ENCODE results near the gene ECE2.
A peak's percentile ranks its signal among the peaks of the same experiment; 100 is the strongest.

ECE2 gene

DNA sequence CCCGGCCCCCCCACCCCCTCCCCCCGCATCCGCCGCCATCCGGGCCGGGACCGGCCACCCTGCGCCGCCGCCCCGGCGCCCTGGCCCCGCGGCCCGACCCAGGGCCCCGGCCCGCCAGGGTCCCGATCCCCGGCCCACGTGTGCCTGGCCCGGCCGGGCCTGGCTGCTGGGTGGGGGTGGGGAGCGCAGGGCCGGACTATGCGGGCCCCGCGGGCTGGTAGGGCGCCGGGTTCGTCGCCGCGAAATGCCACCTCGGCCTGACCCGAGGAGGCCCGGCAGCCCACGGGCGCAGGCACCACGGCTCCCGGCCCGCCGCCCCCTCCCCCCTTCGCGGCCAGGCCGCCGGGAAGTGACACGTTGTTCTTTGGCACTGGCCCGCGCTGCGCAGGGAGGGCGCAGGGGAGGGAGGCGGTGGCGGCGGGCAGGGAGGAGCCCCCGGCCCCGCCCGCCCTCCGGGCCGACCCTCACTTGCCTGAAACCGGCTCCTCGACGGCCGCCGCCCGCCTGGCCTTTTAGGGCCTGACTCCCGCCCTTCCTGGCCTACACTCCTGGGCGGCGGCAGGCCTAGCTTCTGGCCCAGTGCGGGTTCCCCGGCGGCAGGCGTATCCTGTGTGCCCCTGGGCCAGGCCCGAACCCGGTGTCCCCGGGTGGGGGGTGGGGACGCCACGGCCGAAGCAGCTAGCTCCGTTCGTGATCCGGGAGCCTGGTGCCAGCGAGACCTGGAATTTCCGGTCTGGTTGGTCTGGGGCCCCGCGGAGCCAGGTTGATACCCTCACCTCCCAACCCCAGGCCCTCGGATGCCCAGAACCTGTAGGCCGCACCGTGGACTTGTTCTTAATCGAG lies 39.1 kb downstream of the ECE2 start:
- DNase-seq, result peak; percentile 80

DNA sequence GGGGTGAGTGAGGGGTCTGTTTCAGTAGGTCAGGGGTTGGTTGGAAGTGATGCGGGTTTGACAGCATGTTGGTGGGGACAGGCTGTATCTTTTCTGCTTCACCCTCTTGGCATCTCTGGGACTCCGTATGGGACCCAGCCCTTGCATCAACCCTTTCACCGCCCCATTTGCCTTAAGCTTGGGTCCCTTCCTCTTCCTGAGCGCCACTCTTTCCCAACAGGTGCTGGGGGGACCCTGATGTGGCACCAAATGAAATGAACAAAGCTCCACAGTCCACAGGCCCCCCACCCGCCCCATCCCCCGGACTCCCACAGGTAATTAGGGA lies 39.7 kb downstream of the ECE2 start:
- no peak for DNase-seq

DNA sequence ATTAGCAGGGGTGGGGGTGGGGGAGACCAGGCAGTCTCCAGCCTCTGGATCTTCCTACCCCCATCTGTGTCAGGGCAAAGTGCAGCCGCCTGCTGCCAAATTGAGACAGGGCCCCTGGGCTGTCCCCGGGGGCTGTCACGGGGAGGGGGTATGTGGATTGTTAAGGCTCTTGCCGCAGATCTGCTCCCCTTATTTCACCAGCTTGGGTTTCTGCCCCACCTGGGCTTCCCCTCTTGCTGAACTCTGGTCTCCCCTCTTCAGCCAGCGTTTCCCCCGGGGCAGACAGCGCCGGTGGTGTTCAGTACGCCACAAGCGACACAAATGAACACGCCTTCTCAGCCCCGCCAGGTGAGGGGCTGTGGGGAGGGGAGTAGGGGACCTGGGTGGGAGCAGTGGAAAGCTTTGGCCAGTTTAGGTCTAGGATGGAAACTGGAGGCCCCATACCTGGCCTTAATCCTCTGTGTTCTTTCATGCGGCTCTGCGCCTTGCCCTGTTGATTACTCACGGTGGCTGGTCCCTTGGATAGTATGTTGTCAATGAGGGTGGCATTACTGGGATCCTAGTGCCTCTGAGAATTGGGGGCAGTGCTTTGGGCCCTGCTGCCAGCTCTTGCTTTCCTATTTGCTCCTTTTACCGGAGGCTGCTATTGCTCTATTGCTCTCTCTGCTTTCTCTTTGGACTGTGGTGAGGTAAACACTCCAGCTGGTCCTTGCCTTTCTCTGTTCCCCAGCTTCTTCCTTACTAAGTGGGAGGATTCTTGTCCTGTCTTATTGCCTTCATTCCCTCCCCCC lies 40.2 kb downstream of the ECE2 start:
- DNase-seq, result peak; percentile 30

DNA sequence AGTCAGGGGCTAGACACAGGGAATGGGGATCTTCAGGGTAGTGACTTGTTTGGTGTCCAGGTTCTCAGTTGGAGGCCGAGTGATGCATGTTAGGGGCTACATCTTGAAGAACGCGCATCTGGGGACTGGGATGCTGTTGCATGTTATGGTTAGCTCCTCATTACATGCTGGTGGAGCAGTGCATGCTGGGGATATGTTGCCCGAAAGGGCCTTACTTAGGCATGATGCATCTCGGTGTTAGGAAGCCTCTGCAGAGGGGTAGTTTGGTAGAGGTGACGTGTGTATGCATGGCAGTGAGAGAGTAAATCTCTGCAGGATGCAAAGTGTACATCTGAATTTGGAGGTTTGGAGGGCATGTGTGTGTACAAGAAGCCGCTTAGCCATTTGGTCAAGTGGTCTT lies 41.0 kb downstream of the ECE2 start:
- DNase-seq, result peak; percentile 17

DNA sequence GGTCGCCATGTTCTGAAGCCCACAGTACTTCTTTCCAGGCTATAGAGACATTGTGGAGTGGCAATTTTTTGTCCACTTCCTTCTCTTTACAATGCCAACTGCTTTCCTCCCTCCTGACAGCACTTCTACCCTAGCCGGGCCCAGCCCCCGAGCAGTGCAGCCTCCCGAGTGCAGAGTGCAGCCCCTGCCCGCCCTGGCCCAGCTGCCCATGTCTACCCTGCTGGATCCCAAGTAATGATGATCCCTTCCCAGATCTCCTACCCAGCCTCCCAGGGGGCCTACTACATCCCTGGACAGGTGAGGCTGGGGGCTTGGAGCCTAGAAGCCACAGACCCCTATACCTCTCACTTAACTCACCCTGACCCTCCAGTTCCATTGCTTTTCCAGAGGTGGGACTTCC lies 41.4 kb downstream of the ECE2 start:
- no peak for DNase-seq

DNA sequence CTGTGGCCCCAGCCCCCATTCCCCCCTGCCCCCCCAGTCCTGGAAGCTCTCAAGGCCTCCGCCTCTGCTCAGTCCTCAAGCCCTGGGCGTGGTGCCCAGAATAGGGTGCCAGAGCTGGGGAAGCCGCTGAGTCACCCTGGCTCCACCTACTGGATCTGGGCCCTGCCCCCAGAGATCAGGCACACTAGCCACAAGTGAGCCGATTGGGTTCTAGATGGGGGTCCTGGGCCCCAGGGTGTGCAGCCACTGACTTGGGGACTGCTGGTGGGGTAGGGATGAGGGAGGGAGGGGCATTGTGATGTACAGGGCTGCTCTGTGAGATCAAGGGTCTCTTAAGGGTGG lies 44.3 kb downstream of the ECE2 start:
- peak; percentile 97 for DNase-seq

DNA sequence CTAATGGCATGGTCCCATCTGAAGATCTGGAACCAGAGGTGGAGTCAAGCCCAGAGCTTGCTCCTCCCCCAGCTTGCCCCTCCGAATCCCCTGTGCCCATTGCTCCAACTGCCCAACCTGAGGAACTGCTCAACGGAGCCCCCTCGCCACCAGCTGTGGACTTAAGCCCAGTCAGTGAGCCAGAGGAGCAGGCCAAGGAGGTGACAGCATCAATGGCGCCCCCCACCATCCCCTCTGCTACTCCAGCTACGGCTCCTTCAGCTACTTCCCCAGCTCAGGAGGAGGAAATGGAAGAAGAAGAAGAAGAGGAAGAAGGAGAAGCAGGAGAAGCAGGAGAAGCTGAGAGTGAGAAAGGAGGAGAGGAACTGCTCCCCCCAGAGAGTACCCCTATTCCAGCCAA lies 45.8 kb downstream of the ECE2 start:
- DNase-seq, result no peak

DNA sequence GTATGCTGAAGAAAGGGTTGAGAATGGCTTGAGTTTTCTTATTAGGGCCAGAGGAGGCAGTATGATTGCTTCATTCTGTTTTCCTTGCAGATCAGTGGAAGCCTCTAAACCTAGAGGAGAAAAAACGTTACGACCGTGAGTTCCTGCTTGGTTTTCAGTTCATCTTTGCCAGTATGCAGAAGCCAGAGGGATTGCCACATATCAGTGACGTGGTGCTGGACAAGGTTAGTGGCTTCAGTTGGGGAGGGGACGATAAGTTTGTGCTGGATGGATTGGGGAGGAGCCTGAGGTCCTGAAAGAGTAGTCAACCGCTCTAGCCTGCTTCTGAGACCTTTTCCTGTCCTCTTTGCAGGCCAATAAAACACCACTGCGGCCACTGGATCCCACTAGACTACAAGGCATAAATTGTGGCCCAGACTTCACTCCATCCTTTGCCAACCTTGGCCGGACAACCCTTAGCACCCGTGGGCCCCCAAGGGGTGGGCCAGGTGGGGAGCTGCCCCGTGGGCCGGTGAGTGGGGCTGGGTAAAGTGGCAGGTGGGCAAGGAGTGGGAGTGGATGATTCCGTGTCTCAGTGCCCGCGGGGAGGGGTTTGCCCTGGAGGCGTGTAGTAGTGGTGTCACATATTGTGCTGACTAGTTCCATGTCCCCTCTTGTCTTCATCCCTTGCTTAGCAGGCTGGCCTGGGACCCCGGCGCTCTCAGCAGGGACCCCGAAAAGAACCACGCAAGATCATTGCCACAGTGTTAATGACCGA lies 47.1 kb downstream of the ECE2 start:
- no peak for DNase-seq

DNA sequence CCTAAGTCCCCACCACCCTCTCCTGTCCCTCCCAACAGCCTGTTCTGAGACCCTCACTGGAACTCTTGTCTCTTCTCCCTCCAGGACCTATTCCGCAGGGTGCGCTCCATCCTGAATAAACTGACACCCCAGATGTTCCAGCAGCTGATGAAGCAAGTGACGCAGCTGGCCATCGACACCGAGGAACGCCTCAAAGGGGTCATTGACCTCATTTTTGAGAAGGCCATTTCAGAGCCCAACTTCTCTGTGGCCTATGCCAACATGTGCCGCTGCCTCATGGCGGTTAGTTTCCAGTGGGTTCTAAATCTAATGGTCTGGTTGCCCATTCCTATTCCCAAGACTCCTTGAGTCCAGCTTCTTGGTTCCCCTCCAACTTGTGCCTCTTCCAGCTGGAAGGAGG lies 47.9 kb downstream of the ECE2 start:
- no peak for DNase-seq

DNA sequence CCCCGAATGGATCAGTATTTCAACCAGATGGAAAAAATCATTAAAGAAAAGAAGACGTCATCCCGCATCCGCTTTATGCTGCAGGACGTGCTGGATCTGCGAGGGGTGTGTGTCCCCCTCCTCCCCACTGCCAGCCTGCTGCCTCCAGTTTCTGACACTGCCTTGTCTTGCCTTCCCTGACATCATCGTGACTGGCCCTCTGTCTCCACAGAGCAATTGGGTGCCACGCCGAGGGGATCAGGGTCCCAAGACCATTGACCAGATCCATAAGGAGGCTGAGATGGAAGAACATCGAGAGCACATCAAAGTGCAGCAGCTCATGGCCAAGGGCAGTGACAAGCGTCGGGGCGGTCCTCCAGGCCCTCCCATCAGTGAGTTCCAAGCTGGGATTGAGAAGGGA lies 49.4 kb downstream of the ECE2 start:
- DNase-seq, result no peak

DNA sequence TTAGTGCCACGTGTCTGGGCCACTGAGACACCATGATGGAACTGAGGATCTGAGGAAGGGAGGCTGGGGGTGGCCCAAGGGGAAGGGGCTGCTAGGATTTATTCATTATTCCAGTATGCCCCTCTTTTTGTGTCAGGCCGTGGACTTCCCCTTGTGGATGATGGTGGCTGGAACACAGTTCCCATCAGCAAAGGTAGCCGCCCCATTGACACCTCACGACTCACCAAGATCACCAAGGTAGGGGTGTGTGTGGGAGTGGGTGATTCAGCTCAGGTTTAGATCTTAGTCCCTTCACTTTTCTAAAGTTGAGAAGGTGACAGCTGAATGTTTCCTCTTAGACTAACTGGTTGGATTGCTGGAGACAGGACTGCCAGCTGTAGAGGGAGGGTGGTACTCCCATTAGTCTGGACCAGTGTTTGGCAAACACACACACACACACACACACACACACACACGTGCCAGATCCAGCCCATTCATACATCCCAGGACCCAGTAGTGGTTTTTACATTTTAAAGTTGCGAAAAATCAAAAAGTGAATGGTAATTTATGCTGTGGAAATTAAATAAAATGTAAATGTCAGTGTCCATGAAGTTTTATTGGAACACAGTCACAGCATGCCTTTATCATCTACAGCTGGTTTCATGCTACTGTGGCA lies 50.0 kb downstream of the ECE2 start:
- DNase-seq, result no peak

DNA sequence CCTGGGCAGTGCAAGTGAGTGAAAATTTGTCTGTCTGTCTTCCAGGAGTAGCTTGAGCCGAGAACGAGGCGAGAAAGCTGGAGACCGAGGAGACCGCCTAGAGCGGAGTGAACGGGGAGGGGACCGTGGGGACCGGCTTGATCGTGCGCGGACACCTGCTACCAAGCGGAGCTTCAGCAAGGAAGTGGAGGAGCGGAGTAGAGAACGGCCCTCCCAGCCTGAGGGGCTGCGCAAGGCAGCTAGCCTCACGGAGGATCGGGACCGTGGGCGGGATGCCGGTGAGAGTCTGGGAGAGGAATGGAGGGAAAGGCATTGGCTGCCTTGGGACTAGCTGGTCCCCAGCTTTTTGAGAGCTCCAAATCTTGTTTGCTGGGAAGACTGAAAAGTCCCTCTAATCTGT lies 51.3 kb downstream of the ECE2 start:
- no peak for DNase-seq

DNA sequence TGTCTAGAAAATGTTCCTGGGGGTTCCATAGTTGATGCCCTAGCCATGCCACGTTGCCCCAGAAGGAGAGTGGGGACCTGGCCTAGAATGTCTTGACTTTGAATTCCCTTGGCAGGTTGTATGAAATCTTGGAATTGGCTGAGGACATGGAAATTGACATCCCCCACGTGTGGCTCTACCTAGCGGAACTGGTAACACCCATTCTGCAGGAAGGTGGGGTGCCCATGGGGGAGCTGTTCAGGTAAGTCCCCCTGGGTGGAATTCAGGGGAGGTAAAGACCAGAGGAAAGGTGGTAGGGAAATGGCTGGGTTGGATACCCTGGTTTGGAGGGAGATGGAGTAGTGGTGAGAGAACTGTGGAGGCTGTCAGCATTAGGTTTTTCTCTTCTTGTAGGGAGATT lies 52.7 kb downstream of the ECE2 start:
- DNase-seq, result no peak

DNA sequence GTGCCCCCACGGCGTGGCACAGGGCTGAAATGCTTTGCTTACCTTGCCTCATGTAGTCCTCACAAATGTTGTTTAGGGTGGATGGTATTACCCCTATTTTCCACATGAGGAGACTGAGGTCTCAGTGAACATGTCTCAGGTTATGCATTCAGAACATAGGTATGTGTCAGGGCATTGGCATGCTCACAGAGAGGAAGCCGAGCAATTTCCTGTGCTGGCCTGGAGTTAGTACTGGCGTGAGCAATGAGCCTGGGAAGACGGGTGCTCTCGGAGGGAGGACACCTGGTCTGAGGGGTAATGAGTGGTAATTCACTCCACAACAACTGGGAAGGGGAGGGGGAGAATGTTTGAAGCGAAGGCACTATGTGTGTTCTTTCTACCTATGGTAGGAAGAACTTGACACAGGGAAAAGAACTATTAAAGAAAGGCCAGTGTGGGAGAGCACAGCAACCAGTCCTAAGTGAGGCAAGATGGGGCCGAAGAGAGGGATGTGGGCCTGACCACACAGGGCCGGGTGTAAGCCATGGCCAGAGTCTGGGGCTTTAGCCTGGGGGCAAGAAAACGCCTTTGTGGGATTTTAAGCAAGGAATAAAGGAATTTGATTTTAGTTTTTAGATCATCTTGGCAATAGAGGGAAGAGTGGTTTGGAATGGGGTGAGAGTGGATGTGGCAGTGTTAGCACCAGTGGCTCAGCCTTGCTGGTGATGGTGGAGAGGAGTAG lies 56.7 kb downstream of the ECE2 start:
- DNase-seq, result no peak

DNA sequence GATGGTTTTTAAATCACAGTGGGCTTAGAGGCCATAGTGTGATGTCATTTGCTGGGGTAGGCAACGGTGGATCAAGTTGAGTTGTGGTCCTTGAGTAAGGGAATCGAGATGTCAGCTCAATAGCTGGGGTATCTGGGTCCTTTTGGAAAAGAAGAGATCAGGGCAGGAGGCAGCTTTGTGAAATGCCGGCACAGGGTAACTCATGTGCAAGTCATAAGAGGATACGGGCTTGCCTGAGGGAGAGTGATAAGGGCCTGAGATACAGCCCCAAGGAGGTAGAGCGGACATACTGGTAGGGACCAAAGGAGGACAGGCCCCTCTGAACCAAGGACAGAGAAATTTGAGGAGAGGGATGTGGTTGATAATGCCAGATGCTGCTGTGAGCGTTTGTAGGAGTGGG lies 57.4 kb downstream of the ECE2 start:
- no peak for DNase-seq

DNA sequence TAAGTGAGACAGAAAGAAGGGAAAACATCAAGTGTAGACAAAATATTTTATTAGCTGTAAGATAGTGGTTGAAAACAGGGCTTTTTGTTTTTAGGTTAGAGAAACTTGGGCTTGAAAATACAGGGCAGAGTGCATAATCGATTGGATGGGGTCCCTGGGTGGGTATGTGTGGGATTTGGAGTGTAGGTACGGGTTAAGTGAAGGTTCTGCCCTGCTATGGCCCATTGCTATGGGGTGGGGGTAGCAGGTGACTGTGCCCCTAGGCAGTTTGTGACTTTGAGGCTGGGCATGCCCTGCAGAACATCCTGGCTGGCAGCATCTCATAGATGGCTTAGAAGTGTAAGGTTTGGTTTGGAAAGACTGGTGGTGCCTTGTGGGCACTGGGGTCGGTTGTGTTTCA lies 57.9 kb downstream of the ECE2 start:
- DNase-seq, result no peak

DNA sequence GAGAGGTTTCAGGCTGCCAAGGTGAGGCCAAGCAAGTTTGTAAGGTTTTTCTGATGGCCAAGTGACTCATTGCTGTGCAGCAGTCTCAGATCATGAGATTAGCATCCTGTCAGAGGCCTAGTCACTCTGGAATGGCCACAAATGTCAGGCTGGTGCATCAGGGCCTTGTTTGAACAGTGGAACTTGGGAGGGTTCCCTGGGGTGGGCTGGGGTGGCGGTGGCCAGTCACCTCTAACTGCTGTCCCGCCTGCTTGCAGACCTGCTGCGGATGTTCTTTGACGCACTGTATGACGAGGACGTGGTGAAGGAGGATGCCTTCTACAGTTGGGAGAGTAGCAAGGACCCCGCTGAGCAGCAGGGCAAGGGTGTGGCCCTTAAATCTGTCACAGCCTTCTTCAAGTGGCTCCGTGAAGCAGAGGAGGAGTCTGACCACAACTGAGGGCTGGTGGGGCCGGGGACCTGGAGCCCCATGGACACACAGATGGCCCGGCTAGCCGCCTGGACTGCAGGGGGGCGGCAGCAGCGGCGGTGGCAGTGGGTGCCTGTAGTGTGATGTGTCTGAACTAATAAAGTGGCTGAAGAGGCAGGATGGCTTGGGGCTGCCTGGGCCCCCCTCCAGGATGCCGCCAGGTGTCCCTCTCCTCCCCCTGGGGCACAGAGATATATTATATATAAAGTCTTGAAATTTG lies 58.8 kb downstream of the ECE2 start:
- DNase-seq, result no peak

DNA sequence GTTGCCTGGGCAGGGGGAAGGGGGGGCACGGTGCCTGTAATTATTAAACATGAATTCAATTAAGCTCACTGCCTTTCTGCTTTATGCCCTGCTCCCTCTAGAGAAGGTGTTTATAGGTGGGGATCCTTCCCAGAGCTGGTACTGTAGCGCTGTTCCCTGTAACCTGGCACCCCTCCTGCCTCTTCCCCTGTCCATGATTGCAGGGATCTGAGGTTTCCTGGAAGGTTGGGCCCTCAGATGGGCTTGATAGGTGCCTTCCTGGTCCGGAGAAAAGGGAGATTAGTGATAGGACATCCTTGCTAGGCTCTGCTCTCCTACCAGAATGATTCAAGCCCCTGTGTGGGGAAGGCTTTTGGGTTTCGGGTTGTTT lies 59.5 kb downstream of the ECE2 start:
- peak; percentile 14 for DNase-seq

DNA sequence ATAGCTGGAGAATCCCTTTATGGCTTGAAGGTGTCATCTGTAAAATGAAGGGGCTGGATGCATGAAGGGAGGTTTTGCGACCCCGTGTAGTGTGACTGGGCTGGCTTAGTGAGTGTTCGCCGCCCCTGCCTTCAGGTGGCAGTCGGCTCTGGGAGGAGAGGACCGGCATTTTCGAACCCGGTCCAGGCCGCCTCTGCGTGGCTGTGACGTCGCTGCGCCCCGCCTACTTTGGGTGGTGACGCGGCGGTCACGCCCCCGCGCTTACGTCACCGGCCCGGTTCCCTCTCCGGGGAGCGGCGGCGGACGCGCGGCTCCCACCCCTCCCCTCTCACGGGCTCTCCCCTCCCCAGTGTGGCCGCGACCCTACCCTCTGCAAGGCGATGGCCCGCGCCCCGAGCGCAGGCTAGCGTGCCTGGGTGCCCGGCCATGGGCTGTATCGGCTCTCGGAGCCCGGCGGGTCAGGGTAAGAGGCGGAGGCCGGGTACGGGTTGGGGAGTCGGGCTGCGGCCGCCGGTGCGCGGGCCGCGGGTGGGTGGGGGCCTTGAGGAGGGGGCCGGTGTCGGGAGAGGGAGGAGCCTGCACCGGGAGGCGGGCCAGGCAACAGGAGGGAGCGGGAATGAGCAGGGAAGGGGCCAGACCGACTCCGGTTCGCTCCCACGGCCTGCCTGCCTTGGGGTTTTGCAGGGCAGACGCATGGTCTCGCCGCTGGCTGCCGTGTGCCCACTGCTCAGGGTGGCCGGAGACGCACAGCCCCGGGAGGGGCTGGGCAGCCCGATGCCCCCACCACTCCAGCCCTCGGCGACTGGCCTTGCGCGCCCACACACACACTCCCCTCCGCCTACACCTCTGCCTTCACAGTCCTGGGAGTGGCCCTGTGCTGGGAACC lies 60.1 kb downstream of the ECE2 start:
- DNase-seq, result peak; percentile 88

DNA sequence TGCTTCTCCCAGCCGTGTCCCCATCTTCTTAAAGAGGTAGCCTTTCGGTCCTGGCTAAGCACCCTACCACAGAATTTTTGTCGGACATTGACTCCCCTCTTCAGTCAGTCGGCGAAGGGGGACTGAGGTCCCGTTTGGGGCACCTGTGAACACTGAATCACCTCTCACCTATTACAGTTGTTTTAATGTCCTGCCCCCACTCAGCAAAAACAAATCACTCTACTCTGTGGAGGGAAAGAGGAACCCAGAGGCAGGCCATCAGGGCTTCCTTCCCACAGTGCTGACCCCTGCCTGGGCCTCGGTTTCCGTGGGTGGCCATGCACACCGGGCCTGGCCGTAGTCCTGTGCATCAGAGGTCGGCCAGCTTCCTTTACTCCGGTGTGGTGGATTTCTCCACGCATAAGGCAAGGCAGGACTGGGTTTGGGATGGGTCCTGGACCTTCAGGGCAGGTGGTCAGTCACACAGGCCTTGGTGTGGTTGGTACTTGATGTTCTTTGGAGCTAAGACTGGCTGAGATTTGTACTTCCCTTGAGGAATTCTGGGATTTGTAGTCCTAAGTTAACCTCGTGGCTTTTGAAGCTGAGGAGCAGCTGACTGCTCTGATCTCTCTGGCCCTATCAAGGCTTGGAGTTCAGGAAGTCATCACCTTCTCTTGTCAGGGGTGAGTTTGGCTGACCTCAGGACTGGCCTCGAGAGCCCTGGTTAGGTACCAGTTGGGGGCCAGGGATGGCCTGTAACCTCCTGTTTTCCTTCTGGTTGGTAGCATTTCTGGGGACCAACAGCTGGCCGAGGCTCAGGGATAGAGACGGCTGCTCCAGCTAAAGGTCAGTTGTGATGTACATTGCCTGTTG lies 61.0 kb downstream of the ECE2 start:
- DNase-seq, result no peak
